Ovary (tissue), 3 donors: Measurements from ENCODE around the gene PLCB1.

Source experiments
- EP300 ChIP-seq: sonication (generic); formaldehyde crosslinking; IDR thresholded peaks from one replicate; pipeline ENCODE4 v1.6.1; 2017; ENCODE audit warnings: antibody characterized with exemption
- TF ChIP-seq, protein P1 (sequence below), 3 donors: fragments of 450-650 bp in 2 of 3; fragments of 200-600 bp in 1 of 3; IDR thresholded peaks; one replicate each; pipeline versions ENCODE4 v1.5.1 to v1.8.0; 2016 to 2022; ENCODE audit warnings: antibody characterized with exemption in 3 of 3, mild to moderate bottlenecking in 1 of 3
- donor health status: DM: no; HTN: no; CAD: no.

DNA sequence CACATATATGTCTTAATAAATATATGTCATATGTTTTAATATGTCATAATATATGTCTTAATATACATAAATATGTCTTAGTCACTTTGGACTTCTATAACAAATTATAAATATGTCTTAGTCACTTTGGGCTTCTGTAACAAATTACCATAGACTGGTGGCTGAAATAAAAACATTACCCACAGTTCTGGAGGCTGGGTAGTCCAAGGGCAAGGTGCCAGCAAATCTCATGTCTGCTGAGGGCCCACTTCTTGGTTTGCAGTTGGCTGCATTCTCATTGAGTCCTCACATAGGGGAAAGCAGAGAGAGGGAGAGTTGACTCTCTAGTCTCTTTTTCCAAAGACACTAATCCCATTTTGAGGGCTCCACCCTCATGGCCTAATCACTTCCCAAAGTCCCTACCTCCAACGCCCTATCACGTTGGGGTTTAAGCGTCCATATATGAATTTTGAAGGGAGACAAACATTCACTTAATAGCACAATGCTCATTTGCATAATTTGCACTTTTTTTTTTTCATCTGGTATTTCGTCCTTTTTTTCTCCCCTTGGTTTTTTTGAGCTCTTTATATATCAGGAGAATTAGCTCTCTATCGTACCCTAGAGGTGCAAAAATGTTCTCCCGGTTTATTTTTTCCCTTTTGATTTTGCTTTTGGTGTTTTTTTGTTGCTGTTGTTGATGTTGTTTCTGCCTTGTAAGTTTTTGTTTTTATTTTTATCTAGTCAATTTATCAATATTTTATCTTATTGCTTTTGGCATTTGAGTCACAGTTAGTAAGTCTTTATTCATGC is 266.4 kb downstream of the PLCB1 start:
- TF ChIP-seq, protein P1, sequence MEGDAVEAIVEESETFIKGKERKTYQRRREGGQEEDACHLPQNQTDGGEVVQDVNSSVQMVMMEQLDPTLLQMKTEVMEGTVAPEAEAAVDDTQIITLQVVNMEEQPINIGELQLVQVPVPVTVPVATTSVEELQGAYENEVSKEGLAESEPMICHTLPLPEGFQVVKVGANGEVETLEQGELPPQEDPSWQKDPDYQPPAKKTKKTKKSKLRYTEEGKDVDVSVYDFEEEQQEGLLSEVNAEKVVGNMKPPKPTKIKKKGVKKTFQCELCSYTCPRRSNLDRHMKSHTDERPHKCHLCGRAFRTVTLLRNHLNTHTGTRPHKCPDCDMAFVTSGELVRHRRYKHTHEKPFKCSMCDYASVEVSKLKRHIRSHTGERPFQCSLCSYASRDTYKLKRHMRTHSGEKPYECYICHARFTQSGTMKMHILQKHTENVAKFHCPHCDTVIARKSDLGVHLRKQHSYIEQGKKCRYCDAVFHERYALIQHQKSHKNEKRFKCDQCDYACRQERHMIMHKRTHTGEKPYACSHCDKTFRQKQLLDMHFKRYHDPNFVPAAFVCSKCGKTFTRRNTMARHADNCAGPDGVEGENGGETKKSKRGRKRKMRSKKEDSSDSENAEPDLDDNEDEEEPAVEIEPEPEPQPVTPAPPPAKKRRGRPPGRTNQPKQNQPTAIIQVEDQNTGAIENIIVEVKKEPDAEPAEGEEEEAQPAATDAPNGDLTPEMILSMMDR (IDR thresholded peaks at IDR 0.05) = no peak
- TF ChIP-seq EP300 = no peak
